NCI-H345 (cell line): ENCODE results near the gene CACNA1C.

Source experiments
- DNase-seq: peaks from one replicate; lab custom pipeline; 2025; lab: John Stamatoyannopoulos, UW

The CACNA1C gene

GRCh38 chr12:2323532-2324255 is 270.9 kb downstream of the CACNA1C start:
- no peak for DNase-seq

GRCh38 chr12:2324387-2324786 is 271.6 kb downstream of the CACNA1C start:
- peak; percentile 96 for DNase-seq

- no peak for DNase-seq
Observed at GRCh38 chr12:2325519-2325918, 272.7 kb downstream of the CACNA1C start.

GRCh38 chr12:2326470-2326869 is 273.7 kb downstream of the CACNA1C start:
- no peak for DNase-seq

- no peak for DNase-seq
Observed at GRCh38 chr12:2328661-2329060, 275.9 kb downstream of the CACNA1C start.

- DNase-seq: no peak
Observed at GRCh38 chr12:2329661-2330210, 276.9 kb downstream of the CACNA1C start.

GRCh38 chr12:2332236-2332635 is 279.4 kb downstream of the CACNA1C start:
- DNase-seq: no peak

- no peak for DNase-seq
Observed at GRCh38 chr12:2332947-2333346, 280.2 kb downstream of the CACNA1C start.

- DNase-seq: no peak
Observed at GRCh38 chr12:2333491-2334195, 280.9 kb downstream of the CACNA1C start.

- no peak for DNase-seq
Observed at GRCh38 chr12:2334271-2334670, 281.5 kb downstream of the CACNA1C start.

GRCh38 chr12:2334689-2335088 is 281.9 kb downstream of the CACNA1C start:
- no peak for DNase-seq

GRCh38 chr12:2335109-2335508 is 282.3 kb downstream of the CACNA1C start:
- no peak for DNase-seq

- no peak for DNase-seq
Observed at GRCh38 chr12:2335513-2335912, 282.7 kb downstream of the CACNA1C start.

- DNase-seq: no peak
Observed at GRCh38 chr12:2335916-2336315, 283.1 kb downstream of the CACNA1C start.

- no peak for DNase-seq
Observed at GRCh38 chr12:2336409-2336829, 283.6 kb downstream of the CACNA1C start.

GRCh38 chr12:2337031-2338010 is 284.5 kb downstream of the CACNA1C start:
- DNase-seq: no peak

- DNase-seq: no peak
Observed at GRCh38 chr12:2338381-2338780, 285.6 kb downstream of the CACNA1C start.

- no peak for DNase-seq
Observed at GRCh38 chr12:2338991-2339431, 286.2 kb downstream of the CACNA1C start.

GRCh38 chr12:2341051-2341751 is 288.4 kb downstream of the CACNA1C start:
- DNase-seq: no peak

- DNase-seq: no peak
Observed at GRCh38 chr12:2341871-2342270, 289.1 kb downstream of the CACNA1C start.

GRCh38 chr12:2343681-2344080 is 290.9 kb downstream of the CACNA1C start:
- DNase-seq: no peak
